ENCODE data around the gene DNER. TPM values are rescaled to one million over a fixed set of nuclear protein-coding genes. Genes with fewer than 3 reads are reported as not detected.

The DNER gene
- total and polyA plus RNA-seq, 5 donors: 13.6 to 41.1 (median 27.2) TPM

Other genes with a start within 250 kb of the DNER start
- gene TRIP12, start 207.5 kb upstream of the DNER start, total RNA-seq: 100 to 1,000 TPM; 190 to 212 (median 205) TPM
- 24.5 TPM for gene TRIP12, start 207.5 kb upstream of the DNER start, polyA plus RNA-seq
- 1 to 10 TPM; 1.2 to 2.4 (median 1.5) TPM for gene FBXO36, start 207.9 kb upstream of the DNER start, total RNA-seq
- 0.77 TPM for gene FBXO36, start 207.9 kb upstream of the DNER start, polyA plus RNA-seq